Omental fat pad (tissue), 4 donors: ENCODE results near the gene FLII. TPM values are rescaled to one million over a fixed set of nuclear protein-coding genes. Genes with fewer than 3 reads are reported as not detected.

Experiments
- ATAC-seq: fragments of 150-250 bp; one replicate; pipeline ENCODE4 v1.9.1; 2016; ENCODE audit warnings: mild to moderate bottlenecking, moderate library complexity; ENCODE audit not compliant: low FRiP score
- DNase-seq: peaks from one replicate; pipeline ENCODE4 v3.0.0-alpha.2; 2019; ENCODE audit warnings: low spot score
- total RNA-seq, 4 donors: library from RNA; depleted of rRNA; stranded (reverse); fragments of >200 nt; gene quantifications; one replicate each; pipeline ENCODE4 v1.1.0, GENCODE V29; 2016
- TF ChIP-seq, protein P1 (sequence below), 3 donors: fragments of 450-650 bp; IDR thresholded peaks; one replicate each; pipeline ENCODE4 v1.5.1; 2016 to 2017; ENCODE audit warnings: antibody characterized with exemption in 3 of 3, mild to moderate bottlenecking in 3 of 3, moderate library complexity in 2 of 3

Gene FLII
- total RNA-seq, 4 donors from 2014 or later: 198 to 328 (median 324) TPM

- TF ChIP-seq, protein P1, sequence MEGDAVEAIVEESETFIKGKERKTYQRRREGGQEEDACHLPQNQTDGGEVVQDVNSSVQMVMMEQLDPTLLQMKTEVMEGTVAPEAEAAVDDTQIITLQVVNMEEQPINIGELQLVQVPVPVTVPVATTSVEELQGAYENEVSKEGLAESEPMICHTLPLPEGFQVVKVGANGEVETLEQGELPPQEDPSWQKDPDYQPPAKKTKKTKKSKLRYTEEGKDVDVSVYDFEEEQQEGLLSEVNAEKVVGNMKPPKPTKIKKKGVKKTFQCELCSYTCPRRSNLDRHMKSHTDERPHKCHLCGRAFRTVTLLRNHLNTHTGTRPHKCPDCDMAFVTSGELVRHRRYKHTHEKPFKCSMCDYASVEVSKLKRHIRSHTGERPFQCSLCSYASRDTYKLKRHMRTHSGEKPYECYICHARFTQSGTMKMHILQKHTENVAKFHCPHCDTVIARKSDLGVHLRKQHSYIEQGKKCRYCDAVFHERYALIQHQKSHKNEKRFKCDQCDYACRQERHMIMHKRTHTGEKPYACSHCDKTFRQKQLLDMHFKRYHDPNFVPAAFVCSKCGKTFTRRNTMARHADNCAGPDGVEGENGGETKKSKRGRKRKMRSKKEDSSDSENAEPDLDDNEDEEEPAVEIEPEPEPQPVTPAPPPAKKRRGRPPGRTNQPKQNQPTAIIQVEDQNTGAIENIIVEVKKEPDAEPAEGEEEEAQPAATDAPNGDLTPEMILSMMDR (IDR thresholded peaks at IDR 0.05): no peak
- no peak for DNase-seq
- no peak for ATAC-seq
Observed at GRCh38 chr17:18235743-18236256, 22.7 kb downstream of the FLII start.

GRCh38 chr17:18234853-18235380 lies 23.6 kb downstream of the FLII start:
- TF ChIP-seq, protein P1 (IDR thresholded peaks at IDR 0.05): no peak
- no peak for ATAC-seq
- no peak for DNase-seq

DNA sequence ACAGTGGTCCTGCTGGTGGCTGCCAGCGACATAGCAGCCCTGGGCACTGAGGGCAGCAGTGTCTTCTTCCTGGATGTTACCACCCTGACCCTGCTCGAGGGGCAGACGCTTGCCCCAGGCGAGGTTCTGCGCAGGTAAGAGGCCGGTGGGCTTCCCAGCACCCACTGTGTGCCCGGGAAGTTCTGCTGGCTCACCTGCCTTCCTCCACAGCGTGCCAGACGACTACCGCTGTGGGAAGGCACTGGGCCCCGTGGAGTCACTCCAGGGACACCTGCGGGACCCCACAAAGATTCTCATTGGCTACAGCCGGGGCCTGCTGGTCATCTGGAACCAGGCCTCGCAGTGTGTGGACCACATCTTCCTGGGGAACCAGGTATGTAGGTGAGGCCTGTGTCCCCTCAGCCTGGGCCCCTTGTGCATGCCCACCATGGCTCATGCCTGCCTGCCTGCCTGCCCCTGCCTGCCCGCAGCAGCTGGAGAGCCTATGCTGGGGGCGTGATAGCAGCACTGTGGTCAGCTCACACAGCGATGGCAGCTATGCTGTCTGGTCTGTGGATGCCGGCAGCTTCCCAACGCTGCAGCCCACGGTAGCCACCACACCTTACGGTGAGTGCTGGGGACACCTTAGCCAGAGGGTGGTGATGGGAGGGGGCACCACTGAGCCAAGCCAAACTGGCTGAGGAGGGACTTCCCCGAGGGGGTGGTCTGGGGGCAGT lies 24.6 kb downstream of the FLII start:
- ATAC-seq (no peak), DNase-seq (no peak)
- TF ChIP-seq, protein P1 (IDR thresholded peaks at IDR 0.05): no peak

GRCh38 chr17:18231164-18231563 lies 27.4 kb downstream of the FLII start:
- DNase-seq (no peak), ATAC-seq (no peak)
- TF ChIP-seq, protein P1 (IDR thresholded peaks at IDR 0.05): no peak

DNA sequence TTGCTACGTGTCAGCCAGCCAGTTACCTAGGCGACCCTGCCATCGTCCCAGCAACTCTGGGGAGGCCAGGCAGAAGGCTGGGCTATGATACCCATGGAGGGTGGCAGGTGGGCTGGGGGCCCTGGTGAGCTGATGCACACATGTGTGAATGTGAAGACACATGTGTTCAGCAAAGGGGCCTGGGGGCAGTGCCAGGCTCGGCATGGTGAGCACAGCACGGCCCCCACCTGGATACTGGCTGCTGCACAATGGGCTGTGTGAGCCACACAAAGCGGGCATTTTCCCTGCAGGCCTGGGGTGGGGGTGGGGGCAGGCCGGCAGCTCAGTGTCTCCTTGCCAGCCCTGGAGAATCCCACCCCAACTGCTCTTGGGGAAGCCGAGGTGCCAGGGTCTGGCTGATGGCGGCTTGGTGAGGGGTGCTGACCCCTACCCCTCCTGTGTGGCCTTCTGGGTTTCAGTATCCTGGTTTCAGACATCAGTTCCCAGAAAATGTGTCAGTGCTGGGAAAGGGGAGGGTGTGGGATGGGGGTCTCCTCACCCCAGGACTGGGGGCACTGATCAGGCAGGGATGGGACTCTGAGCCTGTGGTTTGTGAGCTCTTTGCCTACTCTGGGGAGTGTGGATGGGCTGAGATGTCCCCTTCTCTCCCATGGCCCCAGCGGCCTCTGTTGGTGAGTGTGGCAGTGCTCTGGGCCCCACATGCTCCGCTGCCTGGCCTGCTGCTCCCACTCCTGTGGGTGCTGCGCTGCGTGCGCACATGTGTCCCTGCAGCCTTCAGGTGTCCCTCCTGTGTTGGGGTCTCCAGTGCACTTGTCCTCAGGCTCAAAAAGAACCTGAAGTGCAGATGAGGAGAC lies 28.0 kb downstream of the FLII start:
- ATAC-seq: no peak
- DNase-seq: no peak
- TF ChIP-seq, protein P1 (IDR thresholded peaks at IDR 0.05): no peak

DNA sequence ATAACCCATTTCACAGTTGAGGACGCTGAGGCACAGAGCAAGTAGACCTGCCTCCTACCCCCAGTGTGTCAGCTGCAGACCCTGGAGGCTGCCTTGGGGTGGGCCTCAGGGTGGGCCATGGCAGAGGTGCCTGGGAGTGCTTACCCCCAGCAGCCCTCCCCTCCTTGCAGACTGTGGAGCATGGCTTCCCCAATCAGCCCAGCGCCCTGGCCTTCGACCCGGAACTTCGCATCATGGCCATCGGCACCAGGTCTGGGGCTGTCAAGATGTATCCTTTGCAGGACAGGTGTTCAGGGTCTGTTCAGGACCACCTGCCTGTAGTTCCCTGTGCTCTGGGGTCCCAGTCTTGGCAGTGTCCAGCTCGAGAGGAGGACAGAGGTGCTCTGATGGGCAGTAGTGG lies 28.8 kb downstream of the FLII start:
- no peak for ATAC-seq
- TF ChIP-seq, protein P1 (IDR thresholded peaks at IDR 0.05): no peak
- no peak for DNase-seq
